ENCODE data around the gene COMTD1. TPM values are rescaled to one million over a fixed set of nuclear protein-coding genes. Genes with fewer than 3 reads are reported as not detected.

COMTD1 gene
- polyA plus RNA-seq, 1 donor (not counting 4 experiments of a cell fraction or from before 2014, with no cell fraction given) = 6.2 TPM

- no peak for TF ChIP-seq CTCF (optimal IDR thresholded peaks at IDR 0.05 in 1 of 3, IDR thresholded peaks at IDR 0.05 in 1 of 3, conservative IDR thresholded peaks at IDR 0.05 in 1 of 3; ENCODE audit: extremely low read depth in 1 of 3, insufficient read depth in 2 of 3, low read length in 3 of 3)
- no peak for TF ChIP-seq EZH2 (IDR thresholded peaks at IDR 0.05; ENCODE audit: low read length)
- FAIRE-seq = no peak
- dilution Hi-C loops (cut with MboI; ENCODE audit: extremely low pct_ligation_motif_present, low sequenced_read_pairs) = no loop called here
These were observed 44.5 kb upstream of the COMTD1 start for GRCh38 chr10:75280236-75280635.

GRCh38 chr10:75276069-75276872, 40.5 kb upstream of the COMTD1 start:
- dilution Hi-C loops (cut with MboI; ENCODE audit: extremely low pct_ligation_motif_present, low sequenced_read_pairs) = no loop called here
- Histone ChIP-seq H3K27ac (ENCODE audit: control insufficient read depth, insufficient read depth, low read length) (no peak overlapping the region), H4K20me1 (ENCODE audit: control insufficient read depth, extremely low read depth, insufficient read depth, low read length) (no peaks in the 10 kb centered on the region), H3K4me2 (ENCODE audit: control insufficient read depth, extremely low read depth, insufficient read depth, low read depth, low read length) (no peak overlapping the region), H3K27me3 (ENCODE audit: control insufficient read depth, extremely low read depth, insufficient read depth, low read length) (no peaks in the 10 kb centered on the region), H3K4me1 (ENCODE audit: control insufficient read depth, extremely low read depth, insufficient read depth, low read length) (no peaks in the 10 kb centered on the region), H3K36me3 (ENCODE audit: control insufficient read depth in 2 of 2, extremely low read depth in 1 of 2, insufficient read depth in 2 of 2, low read length in 2 of 2) (no peaks in the 10 kb centered on the region), H3K4me3 (ENCODE audit: control insufficient read depth in 2 of 3, extremely low read depth in 1 of 3, insufficient read depth in 2 of 3, low read depth in 1 of 3, low read length in 3 of 3) (peak overlapping the region in 1 of 3 experiments; percentile 14), H2AFZ (ENCODE audit: control insufficient read depth, low read length) (no peak overlapping the region), H3K79me2 (ENCODE audit: control insufficient read depth, insufficient read depth, low read length) (no peaks in the 10 kb centered on the region), H3K9me1 (ENCODE audit: control insufficient read depth, extremely low read depth, insufficient read depth, low read length) (no peaks in the 10 kb centered on the region), H3K9me3 (ENCODE audit: control insufficient read depth, low read depth, low read length) (no peaks in the 10 kb centered on the region), H3K9ac (ENCODE audit: control insufficient read depth, extremely low read depth, insufficient read depth, low read length) (no peak overlapping the region)
- TF ChIP-seq EZH2 (IDR thresholded peaks at IDR 0.05; ENCODE audit: low read length) (no peak), CTCF (optimal IDR thresholded peaks at IDR 0.05 in 1 of 3, IDR thresholded peaks at IDR 0.05 in 1 of 3, conservative IDR thresholded peaks at IDR 0.05 in 1 of 3; ENCODE audit: extremely low read depth in 1 of 3, insufficient read depth in 2 of 3, low read length in 3 of 3) (peak in 1 of 3 experiments; percentile 20)
- FAIRE-seq (no peak), DNase-seq (ENCODE audit: low read depth, low spot score) (no peak)

More at GRCh38 chr10:75280236-75280635, 44.5 kb upstream of the COMTD1 start:
- Histone ChIP-seq H2AFZ (ENCODE audit: control insufficient read depth, low read length) (no peak overlapping the region), H4K20me1 (ENCODE audit: control insufficient read depth, extremely low read depth, insufficient read depth, low read length) (no peaks in the 10 kb centered on the region), H3K27ac (ENCODE audit: control insufficient read depth, insufficient read depth, low read length) (no peak overlapping the region), H3K27me3 (ENCODE audit: control insufficient read depth, extremely low read depth, insufficient read depth, low read length) (no peaks in the 10 kb centered on the region), H3K36me3 (ENCODE audit: control insufficient read depth in 2 of 2, extremely low read depth in 1 of 2, insufficient read depth in 2 of 2, low read length in 2 of 2) (no peaks in the 10 kb centered on the region), H3K9ac (ENCODE audit: control insufficient read depth, extremely low read depth, insufficient read depth, low read length) (no peak overlapping the region), H3K4me3 (ENCODE audit: control insufficient read depth in 2 of 3, extremely low read depth in 1 of 3, insufficient read depth in 2 of 3, low read depth in 1 of 3, low read length in 3 of 3) (no peak overlapping the region), H3K9me1 (ENCODE audit: control insufficient read depth, extremely low read depth, insufficient read depth, low read length) (no peaks in the 10 kb centered on the region), H3K79me2 (ENCODE audit: control insufficient read depth, insufficient read depth, low read length) (no peaks in the 10 kb centered on the region), H3K9me3 (ENCODE audit: control insufficient read depth, low read depth, low read length) (no peaks in the 10 kb centered on the region), H3K4me1 (ENCODE audit: control insufficient read depth, extremely low read depth, insufficient read depth, low read length) (peaks cover 10% of the 10 kb centered on the region), H3K4me2 (ENCODE audit: control insufficient read depth, extremely low read depth, insufficient read depth, low read depth, low read length) (no peak overlapping the region)
- no peak for DNase-seq (ENCODE audit: low read depth, low spot score)
